ENCODE measurements around the gene PHKA2. TPM values are rescaled to one million over a fixed set of nuclear protein-coding genes. Genes with fewer than 3 reads are reported as not detected.
"Not testable (repeated sequence)": the region's sequence is repeated elsewhere in the genome, so short reads cannot be mapped to it uniquely, and the experiment has no call there.

PHKA2 gene
- total RNA-seq, 4 donors from 2014 or later = 17.4 to 30.0 (median 20.2) TPM

DNA sequence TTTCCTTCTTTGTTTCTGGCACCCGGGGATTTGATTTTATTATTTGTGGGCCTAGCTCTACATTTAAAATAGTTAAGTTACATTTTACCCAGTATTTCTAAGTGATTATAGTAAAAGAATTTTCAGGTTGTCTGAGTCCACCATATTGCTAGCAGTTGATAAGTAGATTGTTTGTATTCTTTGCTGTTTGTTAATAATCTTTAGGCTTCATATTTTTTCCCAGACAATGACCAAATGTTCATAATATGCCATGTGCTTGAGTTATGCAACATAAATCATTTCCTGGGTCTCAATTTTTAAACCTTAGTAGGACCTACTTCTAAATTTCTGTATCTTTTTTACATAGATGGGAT lies 127.3 kb downstream of the PHKA2 start:
- intact Hi-C loops (cut with DNase I) = no loop called here
- TF ChIP-seq POLR2A (IDR thresholded peaks at IDR 0.05) = no peak
- no peak for TF ChIP-seq CTCF (IDR thresholded peaks at IDR 0.05)
- 83 to 86% methylated on average over 1 of the region's 1 CpG for WGBS, 2 donors

DNA sequence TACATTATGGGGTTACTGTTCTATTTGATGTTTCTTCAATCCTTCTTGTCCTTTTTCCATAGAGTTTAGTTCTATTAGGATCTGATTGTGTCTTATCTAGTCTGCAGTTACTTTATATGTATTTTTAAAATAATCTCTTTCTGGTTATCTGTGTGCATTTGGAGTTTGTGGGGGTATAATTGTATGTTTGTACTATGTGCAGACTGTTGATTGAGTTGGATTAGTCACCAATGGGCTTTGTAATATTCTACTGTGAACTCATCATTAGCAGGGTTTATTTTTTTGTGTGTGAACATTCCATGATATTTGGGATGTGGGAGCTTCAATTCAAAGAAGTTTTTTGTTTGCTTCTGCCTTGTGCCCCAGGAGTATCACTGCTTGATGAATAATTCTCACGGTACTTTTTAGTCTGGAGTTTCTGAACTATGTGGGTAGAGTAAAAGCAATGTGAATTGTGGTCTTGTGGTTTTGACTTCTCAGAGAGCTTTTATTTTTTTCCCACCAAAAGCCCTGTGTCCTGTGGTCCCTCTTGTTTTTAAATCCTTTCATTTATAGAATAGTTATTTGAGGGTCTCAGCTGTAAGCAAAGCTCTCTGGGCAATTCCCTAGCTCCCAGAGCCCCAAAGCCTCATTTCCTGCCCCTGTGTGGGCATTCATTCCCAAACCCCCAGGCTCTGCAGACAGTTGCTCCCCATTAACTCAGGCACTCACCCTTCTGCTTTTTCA lies 127.8 kb downstream of the PHKA2 start:
- TF ChIP-seq CTCF (IDR thresholded peaks at IDR 0.05) (no peak), POLR2A (IDR thresholded peaks at IDR 0.05) (no peak)
- WGBS, 2 donors = 55 to 70% methylated on average over 1 of the region's 1 CpG
- H3K4me3 ChIP-seq (replicated peaks in 1 of 3) = no peak overlapping the region
- no peaks in the 10 kb centered on the region for H3K4me1 ChIP-seq
- H3K27ac ChIP-seq = no peak overlapping the region
- DNase-seq = no peak
- H3K36me3 ChIP-seq = no peaks in the 10 kb centered on the region
- intact Hi-C loops (cut with DNase I) = no loop called here
- H3K27me3 ChIP-seq = no peaks in the 10 kb centered on the region
- H3K9me3 ChIP-seq = no peaks in the 10 kb centered on the region

More for the DNA sequence above, 127.3 kb downstream of the PHKA2 start:
- H3K4me3 ChIP-seq (replicated peaks in 1 of 3) = no peak overlapping the region
- DNase-seq = no peak
- no peaks in the 10 kb centered on the region for H3K9me3 ChIP-seq
- H3K4me1 ChIP-seq = no peaks in the 10 kb centered on the region
- no peak overlapping the region for H3K27ac ChIP-seq
- H3K27me3 ChIP-seq = no peaks in the 10 kb centered on the region
- no peaks in the 10 kb centered on the region for H3K36me3 ChIP-seq

DNA sequence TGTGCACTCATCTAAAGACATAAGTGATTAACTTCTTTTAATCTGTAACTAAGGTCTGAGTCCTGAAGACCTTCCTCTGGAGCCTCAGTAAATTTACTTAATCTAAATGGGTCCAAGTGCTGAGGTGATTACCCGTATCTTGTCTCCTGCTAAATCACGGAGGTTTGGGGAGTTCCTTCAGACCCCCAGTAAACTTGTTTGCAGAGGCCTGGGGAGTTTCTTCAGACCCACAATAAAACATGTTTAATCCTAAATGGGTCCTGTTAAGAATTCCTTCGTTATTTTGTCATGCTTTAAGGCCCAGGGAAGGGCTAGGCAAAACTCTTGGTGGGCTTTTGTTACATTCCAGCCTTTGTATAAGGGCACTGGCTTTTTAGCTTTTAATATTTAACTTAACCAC lies 136.0 kb downstream of the PHKA2 start:
- H3K27ac ChIP-seq = not testable (repeated sequence)
- WGBS, 2 donors = 88 to 98% methylated on average over 3 of the region's 3 CpGs

More for the DNA sequence above, 136.0 kb downstream of the PHKA2 start:
- H3K9me3 ChIP-seq; DNase-seq; intact Hi-C loops (cut with DNase I); H3K36me3 ChIP-seq; H3K27me3 ChIP-seq; H3K4me3 ChIP-seq (replicated peaks in 1 of 3); H3K4me1 ChIP-seq: not testable (repeated sequence)

Small RNAs within 50 kb of the gene (small RNA-seq; reads per million reads assigned to genes)
- gene RN7SL48P = not detected

Other genes starting within 250 kb of the PHKA2 start
- 1 to 10 TPM; 1.8 to 4.3 (median 3.2) TPM for gene ADGRG2, start 138.4 kb upstream of the PHKA2 start, total RNA-seq